PC-9 (cell line): ENCODE measurements around the gene MYO1E. TPM values are rescaled to one million over a fixed set of nuclear protein-coding genes. Genes with fewer than 3 reads are reported as not detected.
A peak's percentile ranks its signal among the peaks of the same experiment; 100 is the strongest.

ENCODE experiments used
- Bru-seq: library from RNA; stranded (reverse); fragments of 400-500 nt; gene quantifications from one replicate; lab custom pipeline; 2021; lab: Mats Ljungman, UMichigan
- BruChase-seq, 2 experiments: library from RNA; stranded (reverse); fragments of 400-500 nt; gene quantifications; one replicate each; lab custom pipeline; 2021; lab: Mats Ljungman, UMichigan
- BruUV-seq: library from RNA; stranded (reverse); fragments of 400-500 nt; replicated peaks from 2 replicates; lab custom pipeline; 2021; lab: Mats Ljungman, UMichigan
- CTCF ChIA-PET: fragments of 300-600 bp; sonication (Branson Sonifier 250); formaldehyde crosslinking; loops from one replicate; lab custom pipeline; 2022; ENCODE audit warnings: antibody characterized with exemption; lab: Charles Lee
- POLR2A ChIA-PET: fragments of 300-600 bp; sonication (Branson Sonifier 250); formaldehyde crosslinking; loops from one replicate; lab custom pipeline; 2022; ENCODE audit warnings: antibody characterized with exemption; ENCODE audit not compliant: unreplicated experiment; lab: Charles Lee
- DNase-seq, 2 experiments: peaks; one replicate each; pipeline versions ENCODE4 v3.0.0 to v3.0.0-alpha.2; 2015 to 2022; ENCODE audit warnings: mixed read lengths in 1 of 2
- H2AFZ ChIP-seq: fragments of 200-600 bp; sonication (generic); 2 replicates; pipeline ENCODE4 v1.8.1; 2017; ENCODE audit warnings: antibody characterized with exemption
- H3F3A ChIP-seq: fragments of 200-600 bp; sonication (generic); 2 replicates; pipeline ENCODE4 v1.8.1; 2017; ENCODE audit warnings: antibody characterized with exemption, mild to moderate bottlenecking, low read depth; ENCODE audit not compliant: insufficient read depth
- H3K27ac ChIP-seq: fragments of 200-600 bp; sonication (generic); 2 replicates; pipeline ENCODE4 v1.6.1; 2016; ENCODE audit warnings: mixed run types
- H3K27me3 ChIP-seq: fragments of 200-600 bp; sonication (generic); 2 replicates; pipeline ENCODE4 v1.6.1; 2016; ENCODE audit warnings: low read depth, mixed run types; ENCODE audit not compliant: insufficient read depth
- H3K36me3 ChIP-seq: fragments of 200-600 bp; sonication (generic); 2 replicates; pipeline ENCODE4 v1.6.1; 2016; ENCODE audit warnings: low read depth, mixed run types
- H3K4me1 ChIP-seq: fragments of 200-600 bp; sonication (generic); replicated peaks from 2 replicates; pipeline ENCODE4 v1.6.1; 2016; ENCODE audit warnings: mixed run types; ENCODE audit not compliant: insufficient read depth
- H3K4me2 ChIP-seq: fragments of 200-600 bp; sonication (generic); 2 replicates; pipeline ENCODE4 v1.6.1; 2017; ENCODE audit warnings: mixed run types
- H3K4me3 ChIP-seq: fragments of 200-600 bp; sonication (generic); 2 replicates; pipeline ENCODE4 v1.6.1; 2016; ENCODE audit warnings: mixed run types
- H3K79me2 ChIP-seq: fragments of 200-600 bp; sonication (generic); 2 replicates; pipeline ENCODE4 v1.6.1; 2017; ENCODE audit warnings: low read depth, mixed run types
- H3K9me2 ChIP-seq: fragments of 200-600 bp; sonication (generic); 2 replicates; pipeline ENCODE4 v1.8.1; 2017; ENCODE audit warnings: mild to moderate bottlenecking; ENCODE audit not compliant: insufficient read depth
- H3K9me3 ChIP-seq: fragments of 200-600 bp; sonication (generic); 2 replicates; pipeline ENCODE4 v1.8.1; 2016; ENCODE audit warnings: low read depth; ENCODE audit not compliant: insufficient read depth
- H4K20me1 ChIP-seq: fragments of 200-600 bp; sonication (generic); 2 replicates; pipeline ENCODE4 v1.8.1; 2017; ENCODE audit not compliant: insufficient read depth
- CTCF ChIP-seq: fragments of 200-600 bp; sonication (generic); conservative IDR thresholded peaks from 2 replicates; pipeline ENCODE4 v1.6.1; 2017; ENCODE audit warnings: mixed run types, antibody characterized with exemption, mild to moderate bottlenecking, moderate library complexity
- EZH2 ChIP-seq: fragments of 200-600 bp; sonication (generic); IDR thresholded peaks from 2 replicates; pipeline ENCODE4 v1.8.0; 2017; ENCODE audit warnings: antibody characterized with exemption, low read depth
- intact Hi-C: fragments of 100-400 bp; cut with micrococcal nuclease; formaldehyde crosslinking; loops from one replicate; pipeline ENCODE4 v1.10.0; 2022; ENCODE audit not compliant: unreplicated experiment
- long read RNA-seq: library from polyadenylated mRNA; stranded (forward); transcript quantifications from one replicate; pipeline ENCODE4 v2.0.0, GENCODE V29; 2022
- total RNA-seq: library from RNA; stranded (reverse); gene quantifications from 2 replicates; pipeline ENCODE4 v1.2.3, GENCODE V29; 2021

The MYO1E gene
- total RNA-seq (156 and 213 TPM in 2 replicates), Bru-seq, nascent RNA (percentile 92 among the genes with signal in this experiment), BruChase-seq, experiment 1, labeled RNA remaining after a 2-hour chase (percentile 91 among the genes with signal in this experiment), BruChase-seq, experiment 2, labeled RNA remaining after a 6-hour chase (percentile 83 among the genes with signal in this experiment)
- long read RNA-seq, full-length matches to known transcripts, result 11 of 35 reads
- long read RNA-seq, partial matches to known transcripts, result 11 of 35 reads
- long read RNA-seq, other reads (novel, unspliced or antisense), result 13 of 35 reads

GRCh38 chr15:59372352-59373211 is at the start of gene MYO1E:
MYO1E (minus strand) TSS chr15:59372871; CDS start chr15:59372500, 371 bp downstream.
- no peak for TF ChIP-seq EZH2
- TF ChIP-seq CTCF, result no peak
- TSS peak; percentile 45 for BruUV-seq
- no peaks in the 10 kb centered on the region; the same call in 1 of the 2 replicates for H3K36me3 ChIP-seq
- H3K9me2 ChIP-seq, result no peaks in the 10 kb centered on the region
- ChIA-PET CTCF (no interaction called here), POLR2A (interaction anchor here (0.5 to 1.6 kb wide), 19 partner anchors 8 to 1781 kb away, joined by 3 to 24 read pairs (median 5); partner anchors contain the start of genes FAM81A and MYZAP)
- H3K9me3 ChIP-seq, result no peaks in the 10 kb centered on the region
- H3F3A ChIP-seq, result no peaks in the 10 kb centered on the region; the same call in 1 of the 2 replicates
- peak within 1 kb of the TSS; percentile 97 for H3K4me3 ChIP-seq
- H3K79me2 ChIP-seq, result peaks cover 63% of the 10 kb centered on the region
- H4K20me1 ChIP-seq, result peaks cover 21% of the 10 kb centered on the region; the same call in 1 of the 2 replicates
- H3K27me3 ChIP-seq, result no peaks in the 10 kb centered on the region
- H3K4me2 ChIP-seq, result peak within 1 kb of the TSS; percentile 85
- intact Hi-C loops, result loop anchor here (1.0 to 10.0 kb wide), 7 partner anchors 75 to 848 kb away; no protein-coding TSS in a partner anchor
- H2AFZ ChIP-seq, result peak within 1 kb of the TSS; percentile 69
- peak; percentile 91 for DNase-seq
- H3K27ac ChIP-seq, result peak within 1 kb of the TSS; percentile 89
- H3K4me1 ChIP-seq, result peaks cover 30% of the 10 kb centered on the region

- Histone ChIP-seq H4K20me1 (no peaks in the 10 kb centered on the region), H3K4me3 (no peak overlapping the region), H3K9me3 (no peaks in the 10 kb centered on the region), H3F3A (no peaks in the 10 kb centered on the region), H3K4me1 (peaks cover 12% of the 10 kb centered on the region), H3K27me3 (no peaks in the 10 kb centered on the region), H3K9me2 (no peaks in the 10 kb centered on the region), H3K4me2 (no peak overlapping the region), H2AFZ (no peak overlapping the region), H3K36me3 (no peaks in the 10 kb centered on the region), H3K79me2 (no peaks in the 10 kb centered on the region), H3K27ac (no peak overlapping the region)
- CTCF ChIA-PET, result no interaction called here
- no TSS peak for BruUV-seq
- intact Hi-C loops, result loop anchor here (5.0 kb wide), 1 partner anchor 39 kb away; no protein-coding TSS in a partner anchor
- POLR2A ChIA-PET, result no interaction called here
- no peak for DNase-seq
- TF ChIP-seq CTCF (no peak), EZH2 (no peak)
These were observed 48.4 kb upstream of the MYO1E start for GRCh38 chr15:59420986-59421618.

- intact Hi-C loops, result loop anchor here (5.0 kb wide), 1 partner anchor 38 kb away; no protein-coding TSS in a partner anchor
- H3K4me2 ChIP-seq, result no peak overlapping the region
- no peaks in the 10 kb centered on the region for H3K36me3 ChIP-seq
- H3K79me2 ChIP-seq, result no peaks in the 10 kb centered on the region
- H3K27me3 ChIP-seq, result no peaks in the 10 kb centered on the region
- TF ChIP-seq EZH2, result no peak
- TF ChIP-seq CTCF, result no peak
- no peaks in the 10 kb centered on the region for H3K9me3 ChIP-seq
- ChIA-PET POLR2A (no interaction called here), CTCF (no interaction called here)
- H3K4me3 ChIP-seq, result no peak overlapping the region
- BruUV-seq, result no TSS peak
- no peak overlapping the region for H2AFZ ChIP-seq
- H3F3A ChIP-seq, result no peaks in the 10 kb centered on the region
- no peak for DNase-seq
- no peak overlapping the region for H3K27ac ChIP-seq
- H4K20me1 ChIP-seq, result no peaks in the 10 kb centered on the region
- H3K4me1 ChIP-seq, result peaks cover 10% of the 10 kb centered on the region
- H3K9me2 ChIP-seq, result no peaks in the 10 kb centered on the region
These were observed 47.4 kb upstream of the MYO1E start for GRCh38 chr15:59420108-59420507.
